ENCODE measurements around the gene RPL13A.

Gene RPL13A

GRCh38 chr19:49506575-49507105 is 19.2 kb downstream of the RPL13A start:
- TF ChIP-seq, protein P1, sequence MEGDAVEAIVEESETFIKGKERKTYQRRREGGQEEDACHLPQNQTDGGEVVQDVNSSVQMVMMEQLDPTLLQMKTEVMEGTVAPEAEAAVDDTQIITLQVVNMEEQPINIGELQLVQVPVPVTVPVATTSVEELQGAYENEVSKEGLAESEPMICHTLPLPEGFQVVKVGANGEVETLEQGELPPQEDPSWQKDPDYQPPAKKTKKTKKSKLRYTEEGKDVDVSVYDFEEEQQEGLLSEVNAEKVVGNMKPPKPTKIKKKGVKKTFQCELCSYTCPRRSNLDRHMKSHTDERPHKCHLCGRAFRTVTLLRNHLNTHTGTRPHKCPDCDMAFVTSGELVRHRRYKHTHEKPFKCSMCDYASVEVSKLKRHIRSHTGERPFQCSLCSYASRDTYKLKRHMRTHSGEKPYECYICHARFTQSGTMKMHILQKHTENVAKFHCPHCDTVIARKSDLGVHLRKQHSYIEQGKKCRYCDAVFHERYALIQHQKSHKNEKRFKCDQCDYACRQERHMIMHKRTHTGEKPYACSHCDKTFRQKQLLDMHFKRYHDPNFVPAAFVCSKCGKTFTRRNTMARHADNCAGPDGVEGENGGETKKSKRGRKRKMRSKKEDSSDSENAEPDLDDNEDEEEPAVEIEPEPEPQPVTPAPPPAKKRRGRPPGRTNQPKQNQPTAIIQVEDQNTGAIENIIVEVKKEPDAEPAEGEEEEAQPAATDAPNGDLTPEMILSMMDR (IDR thresholded peaks at IDR 0.05; ENCODE audit: low read depth, low read length) = peak; percentile 82
- H3K4me3 ChIP-seq (replicated peaks in 1 of 2; ENCODE audit: low read depth in 2 of 2, low read length in 2 of 2) = no peak overlapping the region
- peak; percentile 62 to 68 for DNase-seq (ENCODE audit: low read depth in 2 of 2)

GRCh38 chr19:49507803-49508494 is 20.5 kb downstream of the RPL13A start:
- TF ChIP-seq, protein P1 (IDR thresholded peaks at IDR 0.05; ENCODE audit: low read depth, low read length) = no peak
- H3K4me3 ChIP-seq (replicated peaks in 1 of 2; ENCODE audit: low read depth in 2 of 2, low read length in 2 of 2) = no peak overlapping the region
- DNase-seq (ENCODE audit: low read depth in 2 of 2) = no peak

DNA sequence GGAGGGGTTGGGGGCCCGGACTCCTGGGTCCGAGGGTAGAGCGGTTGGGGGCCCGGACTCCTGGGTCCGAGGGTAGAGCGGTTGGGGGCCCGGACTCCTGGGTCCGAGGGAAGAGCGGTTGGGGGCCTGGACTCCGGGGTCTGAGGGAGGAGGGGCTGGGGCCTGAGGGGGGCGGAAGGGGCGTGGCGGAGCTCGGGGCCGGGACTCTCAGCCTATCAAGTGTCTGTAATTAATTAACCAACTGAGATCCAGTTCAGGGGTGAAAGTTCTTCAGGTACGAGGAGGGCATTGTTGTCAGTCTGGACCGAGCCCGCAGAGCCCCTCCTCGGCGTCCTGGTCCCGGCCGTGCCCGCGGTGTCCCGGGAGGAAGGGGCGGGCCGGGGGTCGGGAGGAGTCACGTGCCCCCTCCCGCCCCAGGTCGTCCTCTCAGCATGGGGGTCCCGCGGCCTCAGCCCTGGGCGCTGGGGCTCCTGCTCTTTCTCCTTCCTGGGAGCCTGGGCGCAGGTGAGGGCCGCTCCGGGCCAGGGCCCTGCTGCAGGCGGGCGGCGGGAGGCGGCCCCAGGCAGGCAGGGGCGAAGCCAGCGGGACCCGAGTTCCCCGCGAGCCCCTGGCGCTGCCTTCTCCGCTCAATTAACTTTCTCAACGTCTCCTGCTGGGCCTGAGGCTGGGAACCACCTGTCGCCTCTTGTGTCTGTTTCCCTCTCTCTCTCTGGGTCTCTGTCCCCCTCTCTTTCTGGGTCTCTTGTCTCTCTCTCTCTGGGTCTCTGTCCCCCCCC is 25.8 kb downstream of the RPL13A start:
- TF ChIP-seq, protein P1 (IDR thresholded peaks at IDR 0.05; ENCODE audit: low read depth, low read length) = no peak
- peak in 1 of 2 donors; percentile 57 for DNase-seq (ENCODE audit: low read depth in 2 of 2)
- H3K4me3 ChIP-seq (replicated peaks in 1 of 2; ENCODE audit: low read depth in 2 of 2, low read length in 2 of 2) = peak overlapping the region; percentile 54 to 63

GRCh38 chr19:49513746-49514118 is 26.3 kb downstream of the RPL13A start:
- no peak for DNase-seq (ENCODE audit: low read depth in 2 of 2)
- H3K4me3 ChIP-seq (replicated peaks in 1 of 2; ENCODE audit: low read depth in 2 of 2, low read length in 2 of 2) = peak overlapping the region in 1 of 2 donors; percentile 63
- TF ChIP-seq, protein P1 (IDR thresholded peaks at IDR 0.05; ENCODE audit: low read depth, low read length) = no peak

DNA sequence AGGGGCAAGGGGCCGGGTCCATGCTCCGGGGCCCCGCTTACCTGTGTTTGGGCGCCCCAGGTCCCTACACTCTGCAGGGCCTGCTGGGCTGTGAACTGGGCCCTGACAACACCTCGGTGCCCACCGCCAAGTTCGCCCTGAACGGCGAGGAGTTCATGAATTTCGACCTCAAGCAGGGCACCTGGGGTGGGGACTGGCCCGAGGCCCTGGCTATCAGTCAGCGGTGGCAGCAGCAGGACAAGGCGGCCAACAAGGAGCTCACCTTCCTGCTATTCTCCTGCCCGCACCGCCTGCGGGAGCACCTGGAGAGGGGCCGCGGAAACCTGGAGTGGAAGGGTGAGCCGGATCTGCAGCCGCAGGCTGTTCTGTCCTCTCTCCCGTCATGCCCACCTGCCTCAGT is 26.7 kb downstream of the RPL13A start:
- TF ChIP-seq, protein P1 (IDR thresholded peaks at IDR 0.05; ENCODE audit: low read depth, low read length) = no peak
- H3K4me3 ChIP-seq (replicated peaks in 1 of 2; ENCODE audit: low read depth in 2 of 2, low read length in 2 of 2) = peak overlapping the region in 1 of 2 donors; percentile 63

GRCh38 chr19:49515767-49516166 is 28.4 kb downstream of the RPL13A start:
- TF ChIP-seq, protein P1 (IDR thresholded peaks at IDR 0.05; ENCODE audit: low read depth, low read length) = no peak
- DNase-seq (ENCODE audit: low read depth in 2 of 2) = peak; percentile 43 to 80
- no peak overlapping the region for H3K4me3 ChIP-seq (replicated peaks in 1 of 2; ENCODE audit: low read depth in 2 of 2, low read length in 2 of 2)

More for the DNA sequence above, 26.7 kb downstream of the RPL13A start:
- no peak for DNase-seq (ENCODE audit: low read depth in 2 of 2)
